Measurements from ENCODE around the gene NME2. TPM values are rescaled to one million over a fixed set of nuclear protein-coding genes. Genes with fewer than 3 reads are reported as not detected.

The NME2 gene
- total RNA-seq, 6 donors from 2014 or later: 103 to 416 (median 230) TPM

DNA sequence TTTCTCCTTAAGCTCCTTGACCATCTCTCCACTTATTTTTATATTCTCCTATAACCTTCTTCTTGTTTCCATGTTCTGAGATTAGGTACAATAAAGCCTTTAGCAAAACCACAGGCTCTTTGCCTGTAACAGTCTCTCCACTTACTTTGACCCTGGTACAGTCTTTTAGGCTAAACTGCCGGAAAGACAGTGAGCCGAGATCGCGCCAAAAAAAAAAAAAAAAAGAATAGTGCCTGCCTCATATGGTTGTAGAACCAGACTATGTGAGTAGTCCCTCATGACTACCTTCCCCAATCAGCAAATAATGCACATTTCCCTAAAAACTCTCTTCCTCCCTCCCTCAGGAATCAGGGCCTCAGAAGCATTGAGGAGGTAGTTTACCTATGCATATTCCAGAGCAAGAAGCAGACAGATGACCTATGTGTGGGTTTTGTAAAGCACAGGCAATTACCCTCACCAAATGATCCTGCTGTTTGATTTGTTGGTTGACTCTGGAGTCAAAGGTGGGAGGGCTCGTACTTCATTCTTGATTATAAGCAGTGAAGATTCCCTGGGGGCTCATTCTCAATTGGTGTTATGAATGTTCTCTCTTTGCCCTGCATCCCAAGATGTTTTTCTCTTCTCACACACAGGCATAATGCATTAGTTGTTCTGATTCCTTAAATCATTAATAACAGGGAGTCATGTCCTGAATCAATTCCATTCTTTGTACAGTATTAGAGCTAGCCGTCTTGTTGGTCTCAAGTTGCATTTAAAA lies 21.8 kb upstream of the NME2 start:
- ATAC-seq (ENCODE audit: low FRiP score in 2 of 2) (no peak), DNase-seq (no peak)
- no peak overlapping the region for H3K4me3 ChIP-seq
- no peaks in the 10 kb centered on the region for H3K9me3 ChIP-seq
- no peak overlapping the region for H3K27ac ChIP-seq
- 72 to 81% methylated on average over 6 of the region's 6 CpGs for WGBS, 2 donors
- no peaks in the 10 kb centered on the region for H3K27me3 ChIP-seq
- H3K4me1 ChIP-seq: no peaks in the 10 kb centered on the region
- no peaks in the 10 kb centered on the region for H3K36me3 ChIP-seq
- TF ChIP-seq, protein P1, sequence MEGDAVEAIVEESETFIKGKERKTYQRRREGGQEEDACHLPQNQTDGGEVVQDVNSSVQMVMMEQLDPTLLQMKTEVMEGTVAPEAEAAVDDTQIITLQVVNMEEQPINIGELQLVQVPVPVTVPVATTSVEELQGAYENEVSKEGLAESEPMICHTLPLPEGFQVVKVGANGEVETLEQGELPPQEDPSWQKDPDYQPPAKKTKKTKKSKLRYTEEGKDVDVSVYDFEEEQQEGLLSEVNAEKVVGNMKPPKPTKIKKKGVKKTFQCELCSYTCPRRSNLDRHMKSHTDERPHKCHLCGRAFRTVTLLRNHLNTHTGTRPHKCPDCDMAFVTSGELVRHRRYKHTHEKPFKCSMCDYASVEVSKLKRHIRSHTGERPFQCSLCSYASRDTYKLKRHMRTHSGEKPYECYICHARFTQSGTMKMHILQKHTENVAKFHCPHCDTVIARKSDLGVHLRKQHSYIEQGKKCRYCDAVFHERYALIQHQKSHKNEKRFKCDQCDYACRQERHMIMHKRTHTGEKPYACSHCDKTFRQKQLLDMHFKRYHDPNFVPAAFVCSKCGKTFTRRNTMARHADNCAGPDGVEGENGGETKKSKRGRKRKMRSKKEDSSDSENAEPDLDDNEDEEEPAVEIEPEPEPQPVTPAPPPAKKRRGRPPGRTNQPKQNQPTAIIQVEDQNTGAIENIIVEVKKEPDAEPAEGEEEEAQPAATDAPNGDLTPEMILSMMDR (IDR thresholded peaks at IDR 0.05): no peak

DNA sequence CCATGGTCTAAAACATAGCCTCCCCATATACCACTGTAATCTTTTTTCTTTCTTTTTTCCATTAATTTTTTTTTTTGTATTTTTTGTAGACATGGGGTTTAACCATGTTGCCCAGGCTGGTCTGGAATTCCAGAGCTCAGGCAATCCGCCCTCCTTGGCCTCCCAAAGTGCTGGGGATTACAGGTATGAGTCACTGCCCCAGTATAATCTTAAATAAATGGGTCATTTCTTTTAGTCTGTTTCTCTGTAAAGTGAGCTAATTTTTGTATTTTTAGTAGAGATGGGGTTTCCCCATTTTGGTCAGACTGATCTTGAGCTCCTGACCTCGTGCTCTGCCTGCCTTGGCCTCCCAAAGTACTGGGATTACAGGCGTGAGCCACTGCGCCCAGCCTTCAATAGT lies 18.6 kb upstream of the NME2 start:
- DNase-seq (no peak), ATAC-seq (ENCODE audit: low FRiP score in 2 of 2) (no peak)
- TF ChIP-seq, protein P1 (IDR thresholded peaks at IDR 0.05): no peak
- TF ChIP-seq EP300 (IDR thresholded peaks at IDR 0.05): no peak
- no peak for TF ChIP-seq POLR2A (IDR thresholded peaks at IDR 0.05)
- TF ChIP-seq POLR2AphosphoS5 (IDR thresholded peaks at IDR 0.05): no peak
- WGBS, 2 donors: 79 to 82% methylated on average over 4 of the region's 4 CpGs
- Histone ChIP-seq H3K36me3 (no peaks in the 10 kb centered on the region), H3K4me3 (no peak overlapping the region), H3K9me3 (no peaks in the 10 kb centered on the region), H3K4me1 (peaks cover under 1 to 5% (median 4%) of the 10 kb centered on the region in 4 donors), H3K27ac (no peak overlapping the region), H3K27me3 (no peaks in the 10 kb centered on the region)

DNA sequence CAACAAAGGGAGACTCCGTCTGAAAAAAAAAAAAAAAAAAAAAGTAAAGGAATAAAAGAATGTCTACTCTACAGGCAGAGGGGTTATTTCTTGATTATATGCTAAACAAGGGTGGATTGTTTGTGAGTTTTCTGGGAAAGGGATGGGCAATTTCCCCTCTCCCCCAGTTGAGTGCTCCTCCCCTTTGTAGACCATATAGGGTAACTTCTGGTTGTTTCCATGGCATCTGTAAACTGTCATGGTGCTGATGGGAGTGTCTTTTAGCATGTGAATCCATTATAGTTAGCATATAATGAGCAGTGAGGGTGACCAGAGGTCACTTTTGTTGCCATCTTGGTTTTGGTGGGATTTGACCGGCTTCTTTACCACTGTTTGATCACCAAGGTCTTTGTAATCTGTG lies 17.0 kb upstream of the NME2 start:
- no peaks in the 10 kb centered on the region for H3K36me3 ChIP-seq
- 96% methylated on average over 2 of the region's 2 CpGs for WGBS, 2 donors
- H3K4me3 ChIP-seq: no peak overlapping the region
- TF ChIP-seq EP300 (IDR thresholded peaks at IDR 0.05) (no peak), POLR2AphosphoS5 (IDR thresholded peaks at IDR 0.05) (no peak), POLR2A (IDR thresholded peaks at IDR 0.05) (no peak)
- TF ChIP-seq, protein P1 (IDR thresholded peaks at IDR 0.05): no peak
- H3K9me3 ChIP-seq: no peaks in the 10 kb centered on the region
- H3K27ac ChIP-seq: no peak overlapping the region
- no peak for DNase-seq
- peaks cover 7 to 13% (median 10%) of the 10 kb centered on the region in 4 donors for H3K4me1 ChIP-seq
- no peaks in the 10 kb centered on the region for H3K27me3 ChIP-seq
- ATAC-seq (ENCODE audit: low FRiP score in 2 of 2): no peak

DNA sequence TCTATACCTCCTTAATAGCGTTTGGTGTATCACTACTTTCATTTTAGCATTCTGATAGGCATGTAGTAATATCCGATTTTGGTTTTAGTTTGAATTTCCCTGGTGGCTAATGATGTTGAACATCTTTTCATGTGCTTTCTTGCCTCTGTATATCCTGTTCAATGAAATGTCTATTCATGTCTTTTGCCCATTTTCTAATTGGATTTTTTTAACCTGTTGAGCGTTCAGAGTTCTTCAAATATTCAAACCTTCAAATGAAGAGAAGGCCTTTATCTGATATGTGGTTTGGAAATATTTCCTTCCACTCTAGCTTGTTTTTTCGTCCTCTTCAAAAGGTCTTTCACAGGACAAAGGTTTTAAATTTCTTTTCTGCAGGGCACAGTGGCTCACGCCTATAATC lies 15.3 kb upstream of the NME2 start:
- Histone ChIP-seq H3K4me1 (peaks cover 14 to 21% (median 18%) of the 10 kb centered on the region in 4 donors), H3K36me3 (no peaks in the 10 kb centered on the region), H3K4me3 (no peak overlapping the region), H3K27ac (no peak overlapping the region), H3K27me3 (no peaks in the 10 kb centered on the region), H3K9me3 (no peaks in the 10 kb centered on the region)
- TF ChIP-seq POLR2A (IDR thresholded peaks at IDR 0.05) (no peak), POLR2AphosphoS5 (IDR thresholded peaks at IDR 0.05) (no peak), EP300 (IDR thresholded peaks at IDR 0.05) (no peak)
- TF ChIP-seq, protein P1 (IDR thresholded peaks at IDR 0.05): no peak
- 83 to 88% methylated on average over 5 of the region's 5 CpGs for WGBS, 2 donors
- no peak for DNase-seq
- no peak for ATAC-seq (ENCODE audit: low FRiP score in 2 of 2)

DNA sequence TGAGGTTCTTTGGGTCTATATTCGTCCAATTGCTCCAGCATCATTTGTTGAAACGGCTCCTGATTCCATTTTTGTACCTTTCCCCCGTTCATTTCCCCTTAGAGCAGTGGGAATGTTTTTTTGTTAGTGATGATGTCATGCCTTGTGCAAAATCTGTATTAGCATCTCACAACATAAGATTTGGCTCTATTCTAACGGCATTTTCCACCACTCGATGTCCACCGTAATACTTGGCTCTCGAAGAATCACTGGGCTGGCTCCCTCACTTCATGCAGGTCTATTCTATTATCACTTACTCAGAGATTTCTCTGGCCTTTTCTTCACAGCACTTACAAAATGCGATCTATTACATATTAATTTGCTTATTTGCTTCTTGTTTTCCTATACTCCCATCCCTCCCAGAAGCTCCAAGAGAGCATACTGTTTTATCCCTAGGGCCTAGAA lies 13.4 kb upstream of the NME2 start:
- no peaks in the 10 kb centered on the region for H3K27me3 ChIP-seq
- DNase-seq: no peak
- whole genome bisulfite sequencing, 2 donors: 19 to 25% methylated on average over 8 of the region's 8 CpGs
- peak in 1 of 2 donors; percentile 30 for ATAC-seq (ENCODE audit: low FRiP score in 2 of 2)
- peak overlapping the region; percentile 76 to 89 (median 80) for H3K27ac ChIP-seq
- H3K36me3 ChIP-seq: peaks cover 0 to 8% (median 0%) of the 10 kb centered on the region in 4 donors
- peak overlapping the region in 3 of 4 donors; percentile 56 to 87 (median 60) for H3K4me3 ChIP-seq
- H3K4me1 ChIP-seq: peaks cover 14 to 21% (median 18%) of the 10 kb centered on the region in 4 donors
- no peak for TF ChIP-seq POLR2A (IDR thresholded peaks at IDR 0.05)
- TF ChIP-seq EP300 (IDR thresholded peaks at IDR 0.05): no peak
- TF ChIP-seq, protein P1 (IDR thresholded peaks at IDR 0.05): no peak
- no peak for TF ChIP-seq POLR2AphosphoS5 (IDR thresholded peaks at IDR 0.05)
- no peaks in the 10 kb centered on the region for H3K9me3 ChIP-seq

Data from upper lobe of left lung (tissue), 6 donors.